RWPE2 (cell line): ENCODE results near the gene EPM2A.

Source experiments
- ATAC-seq: fragments of 200-7000 bp; cut with Tn5 transposase; 3 replicates; pipeline ENCODE4 v1.9.1; 2021; ENCODE audit warnings: low read depth
- DNase-seq: peaks from one replicate; pipeline ENCODE4 v3.0.0-alpha.2; 2020; ENCODE audit warnings: low spot score
- H3K27ac ChIP-seq: fragments of 450-650 bp; 2 replicates; pipeline ENCODE4 v1.5.1; 2017; ENCODE audit warnings: mild to moderate bottlenecking; ENCODE audit not compliant: poor library complexity, severe bottlenecking
- H3K27me3 ChIP-seq: fragments of 250-450 bp; sonication (Bioruptor Pico); 2 replicates; pipeline ENCODE4 v1.5.1; 2021; ENCODE audit warnings: mild to moderate bottlenecking, moderate library complexity; ENCODE audit not compliant: insufficient read depth, poor library complexity, severe bottlenecking
- H3K36me3 ChIP-seq: fragments of 250-450 bp; sonication (Bioruptor Pico); 2 replicates; pipeline ENCODE4 v1.5.1; 2020; ENCODE audit warnings: low read depth, mild to moderate bottlenecking, moderate library complexity
- H3K4me1 ChIP-seq: fragments of 250-450 bp; sonication (Bioruptor Pico); 2 replicates; pipeline ENCODE4 v1.5.1; 2021; ENCODE audit warnings: mild to moderate bottlenecking, moderate library complexity; ENCODE audit not compliant: insufficient read depth, poor library complexity, severe bottlenecking
- H3K4me3 ChIP-seq: fragments of 250-450 bp; sonication (Bioruptor Pico); 2 replicates; pipeline ENCODE4 v1.5.1; 2021; ENCODE audit warnings: mild to moderate bottlenecking, moderate library complexity; ENCODE audit not compliant: severe bottlenecking
- H3K9me3 ChIP-seq: fragments of 250-450 bp; sonication (Bioruptor Pico); 2 replicates; pipeline ENCODE4 v1.5.1; 2021; ENCODE audit warnings: mild to moderate bottlenecking, moderate library complexity; ENCODE audit not compliant: severe bottlenecking
- TF ChIP-seq, protein P1 (sequence below): fragments of 450-650 bp; IDR thresholded peaks from one replicate; pipeline ENCODE4 v1.5.1; 2017; ENCODE audit warnings: mild to moderate bottlenecking, moderate library complexity; ENCODE audit not compliant: poor library complexity, severe bottlenecking

EPM2A gene

DNA sequence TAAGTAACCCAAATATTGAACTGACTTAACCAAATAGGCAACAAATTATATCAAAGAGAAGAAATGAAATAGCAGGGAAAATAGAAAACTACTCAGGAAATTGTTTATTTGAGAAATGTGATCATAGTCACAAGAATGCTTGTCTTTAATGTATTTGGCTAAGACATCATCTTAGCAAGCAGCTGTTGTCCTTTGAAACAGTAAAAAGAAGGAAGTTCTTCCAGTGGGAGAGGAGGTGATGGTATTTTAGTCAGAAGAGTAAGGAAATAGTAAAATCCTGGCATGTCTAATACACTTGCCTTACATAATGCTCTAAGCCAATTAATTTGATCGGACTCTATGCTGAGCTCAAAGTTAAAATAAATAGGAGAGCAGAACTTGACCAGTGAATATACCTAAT is 126.5 kb downstream of the EPM2A start:
- TF ChIP-seq, protein P1, sequence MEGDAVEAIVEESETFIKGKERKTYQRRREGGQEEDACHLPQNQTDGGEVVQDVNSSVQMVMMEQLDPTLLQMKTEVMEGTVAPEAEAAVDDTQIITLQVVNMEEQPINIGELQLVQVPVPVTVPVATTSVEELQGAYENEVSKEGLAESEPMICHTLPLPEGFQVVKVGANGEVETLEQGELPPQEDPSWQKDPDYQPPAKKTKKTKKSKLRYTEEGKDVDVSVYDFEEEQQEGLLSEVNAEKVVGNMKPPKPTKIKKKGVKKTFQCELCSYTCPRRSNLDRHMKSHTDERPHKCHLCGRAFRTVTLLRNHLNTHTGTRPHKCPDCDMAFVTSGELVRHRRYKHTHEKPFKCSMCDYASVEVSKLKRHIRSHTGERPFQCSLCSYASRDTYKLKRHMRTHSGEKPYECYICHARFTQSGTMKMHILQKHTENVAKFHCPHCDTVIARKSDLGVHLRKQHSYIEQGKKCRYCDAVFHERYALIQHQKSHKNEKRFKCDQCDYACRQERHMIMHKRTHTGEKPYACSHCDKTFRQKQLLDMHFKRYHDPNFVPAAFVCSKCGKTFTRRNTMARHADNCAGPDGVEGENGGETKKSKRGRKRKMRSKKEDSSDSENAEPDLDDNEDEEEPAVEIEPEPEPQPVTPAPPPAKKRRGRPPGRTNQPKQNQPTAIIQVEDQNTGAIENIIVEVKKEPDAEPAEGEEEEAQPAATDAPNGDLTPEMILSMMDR = no peak
- no peak overlapping the region for H3K27ac ChIP-seq
- H3K4me3 ChIP-seq = no peak overlapping the region
- no peak for DNase-seq
- no peaks in the 10 kb centered on the region for H3K9me3 ChIP-seq
- no peaks in the 10 kb centered on the region for H3K4me1 ChIP-seq
- no peaks in the 10 kb centered on the region for H3K27me3 ChIP-seq
- ATAC-seq = no peak
- H3K36me3 ChIP-seq = no peaks in the 10 kb centered on the region

DNA sequence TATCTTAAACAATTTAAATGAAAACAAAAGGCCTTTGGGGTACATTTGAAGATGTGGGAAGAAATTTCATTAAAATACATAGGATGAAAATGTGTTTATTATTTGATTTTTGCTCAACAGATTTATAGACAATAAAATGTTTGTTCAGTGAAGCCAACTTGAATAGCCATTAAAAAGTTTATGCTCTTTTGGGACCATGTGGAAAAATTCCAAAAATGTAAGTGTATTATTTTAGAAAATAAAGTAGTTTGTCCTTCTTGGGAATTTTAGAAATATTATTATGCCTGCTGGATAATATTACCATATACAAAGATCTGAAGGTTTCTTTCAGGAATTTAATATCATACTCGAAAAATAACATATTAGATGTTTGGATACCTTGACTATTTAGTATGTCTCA is 131.3 kb downstream of the EPM2A start:
- ATAC-seq (no peak), DNase-seq (no peak)
- H3K9me3 ChIP-seq = no peaks in the 10 kb centered on the region
- H3K36me3 ChIP-seq = no peaks in the 10 kb centered on the region
- no peaks in the 10 kb centered on the region for H3K4me1 ChIP-seq
- H3K27ac ChIP-seq = no peak overlapping the region
- no peaks in the 10 kb centered on the region for H3K27me3 ChIP-seq
- H3K4me3 ChIP-seq = no peak overlapping the region
- TF ChIP-seq, protein P1 = no peak

- ATAC-seq (no peak), DNase-seq (no peak)
- Histone ChIP-seq H3K36me3 (no peaks in the 10 kb centered on the region), H3K27me3 (no peaks in the 10 kb centered on the region), H3K27ac (no peak overlapping the region), H3K9me3 (no peaks in the 10 kb centered on the region), H3K4me1 (no peaks in the 10 kb centered on the region), H3K4me3 (no peak overlapping the region)
- TF ChIP-seq, protein P1 = no peak
Measured at GRCh38 chr6:145603424-145603833, 131.9 kb downstream of the EPM2A start.

DNA sequence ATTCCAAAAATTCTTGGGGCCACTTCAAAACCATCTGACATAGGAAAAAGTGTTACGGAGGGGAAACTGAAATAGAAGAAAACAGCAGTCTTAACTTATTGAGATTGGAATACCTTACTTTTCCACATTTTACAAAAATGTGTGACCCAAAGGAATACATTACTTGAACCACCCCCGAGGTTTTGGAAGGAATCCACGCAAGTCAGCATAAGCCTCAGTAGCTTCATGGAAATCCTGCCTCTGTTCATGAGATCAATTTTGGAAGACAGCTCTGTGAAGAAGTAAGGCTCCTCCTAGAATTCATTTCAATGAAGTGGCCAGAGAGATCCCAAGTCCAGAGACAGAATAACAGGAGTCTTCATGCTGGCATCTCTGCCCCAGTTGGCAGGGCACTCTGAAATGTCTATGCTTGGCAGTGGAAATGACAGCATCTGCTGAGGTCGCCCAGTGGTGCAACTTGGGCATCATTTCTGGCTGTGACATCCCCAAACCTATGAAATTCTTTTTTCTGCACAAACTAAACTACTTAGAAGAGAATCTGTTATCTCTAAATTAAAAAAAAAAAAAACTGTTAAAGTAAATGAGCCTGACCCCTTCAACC is 132.5 kb downstream of the EPM2A start:
- ATAC-seq (no peak), DNase-seq (no peak)
- H3K9me3 ChIP-seq = no peaks in the 10 kb centered on the region
- no peaks in the 10 kb centered on the region for H3K36me3 ChIP-seq
- H3K27ac ChIP-seq = no peak overlapping the region
- TF ChIP-seq, protein P1 = no peak
- H3K4me3 ChIP-seq = no peak overlapping the region
- H3K4me1 ChIP-seq = no peaks in the 10 kb centered on the region
- H3K27me3 ChIP-seq = no peaks in the 10 kb centered on the region

GRCh38 chr6:145601397-145601796 is 133.9 kb downstream of the EPM2A start:
- no peaks in the 10 kb centered on the region for H3K4me1 ChIP-seq
- ATAC-seq (no peak), DNase-seq (no peak)
- TF ChIP-seq, protein P1 = no peak
- H3K9me3 ChIP-seq = no peaks in the 10 kb centered on the region
- no peaks in the 10 kb centered on the region for H3K27me3 ChIP-seq
- no peak overlapping the region for H3K27ac ChIP-seq
- no peaks in the 10 kb centered on the region for H3K36me3 ChIP-seq
- H3K4me3 ChIP-seq = no peak overlapping the region
